Measurements from ENCODE around the gene NEU4.
"Not testable (repeated sequence)": the region's sequence is repeated elsewhere in the genome, so short reads cannot be mapped to it uniquely, and the experiment has no call there.

Gene NEU4

GRCh38 chr2:241813644-241814392 lies 4.8 kb downstream of the NEU4 start:
- no peak for DNase-seq (ENCODE audit: low spot score)

GRCh38 chr2:241814393-241814642 lies 5.3 kb downstream of the NEU4 start:
- DNase-seq (ENCODE audit: low spot score): no peak

- no peak for DNase-seq (ENCODE audit: low spot score)
These were observed 5.9 kb downstream of the NEU4 start for GRCh38 chr2:241814643-241815476.

- DNase-seq (ENCODE audit: low spot score): no peak
These were observed 6.8 kb downstream of the NEU4 start for GRCh38 chr2:241815477-241816430.

- DNase-seq (ENCODE audit: low spot score): no peak
These were observed 7.6 kb downstream of the NEU4 start for GRCh38 chr2:241816431-241817121.

- no peak for DNase-seq (ENCODE audit: low spot score)
These were observed 8.3 kb downstream of the NEU4 start for GRCh38 chr2:241817126-241817820.

- not testable (repeated sequence) for DNase-seq (ENCODE audit: low spot score)
These were observed 8.8 kb downstream of the NEU4 start for GRCh38 chr2:241817821-241818215.

- DNase-seq (ENCODE audit: low spot score): no peak
These were observed 9.4 kb downstream of the NEU4 start for GRCh38 chr2:241818229-241818942.

GRCh38 chr2:241818943-241819270 lies 9.9 kb downstream of the NEU4 start:
- DNase-seq (ENCODE audit: low spot score): no peak

- DNase-seq (ENCODE audit: low spot score): not testable (repeated sequence)
These were observed 11.1 kb downstream of the NEU4 start for GRCh38 chr2:241819947-241820624.

GRCh38 chr2:241820625-241821384 lies 11.8 kb downstream of the NEU4 start:
- no peak for DNase-seq (ENCODE audit: low spot score)

GRCh38 chr2:241821460-241822263 lies 12.7 kb downstream of the NEU4 start:
- no peak for DNase-seq (ENCODE audit: low spot score)

- no peak for DNase-seq (ENCODE audit: low spot score)
These were observed 13.3 kb downstream of the NEU4 start for GRCh38 chr2:241822264-241822623.

- not testable (repeated sequence) for DNase-seq (ENCODE audit: low spot score)
These were observed 14.8 kb downstream of the NEU4 start for GRCh38 chr2:241823531-241824437.

GRCh38 chr2:241827394-241827793 lies 18.4 kb downstream of the NEU4 start:
- DNase-seq (ENCODE audit: low spot score): no peak

- DNase-seq (ENCODE audit: low spot score): no peak
These were observed 24.2 kb downstream of the NEU4 start for GRCh38 chr2:241833101-241833663.

Data from cerebellar cortex (tissue), 1 donor.